HT-29 (cell line): Measurements from ENCODE around the gene ZDHHC8. TPM values are rescaled to one million over a fixed set of nuclear protein-coding genes. Genes with fewer than 3 reads are reported as not detected.

Experiments used
- DNase-seq: peaks from one replicate; pipeline ENCODE4 v3.0.0-alpha.2; 2015; ENCODE audit warnings: low spot score
- total RNA-seq: library from RNA; depleted of rRNA; stranded (reverse); fragments of >200 nt; shearing (Covaris generic); gene quantifications from 2 replicates; pipeline ENCODE4 v1.2.3, GENCODE V29; 2014

The ZDHHC8 gene
- total RNA-seq, 1 experiment from 2014 or later: 62.9 TPM

DNA sequence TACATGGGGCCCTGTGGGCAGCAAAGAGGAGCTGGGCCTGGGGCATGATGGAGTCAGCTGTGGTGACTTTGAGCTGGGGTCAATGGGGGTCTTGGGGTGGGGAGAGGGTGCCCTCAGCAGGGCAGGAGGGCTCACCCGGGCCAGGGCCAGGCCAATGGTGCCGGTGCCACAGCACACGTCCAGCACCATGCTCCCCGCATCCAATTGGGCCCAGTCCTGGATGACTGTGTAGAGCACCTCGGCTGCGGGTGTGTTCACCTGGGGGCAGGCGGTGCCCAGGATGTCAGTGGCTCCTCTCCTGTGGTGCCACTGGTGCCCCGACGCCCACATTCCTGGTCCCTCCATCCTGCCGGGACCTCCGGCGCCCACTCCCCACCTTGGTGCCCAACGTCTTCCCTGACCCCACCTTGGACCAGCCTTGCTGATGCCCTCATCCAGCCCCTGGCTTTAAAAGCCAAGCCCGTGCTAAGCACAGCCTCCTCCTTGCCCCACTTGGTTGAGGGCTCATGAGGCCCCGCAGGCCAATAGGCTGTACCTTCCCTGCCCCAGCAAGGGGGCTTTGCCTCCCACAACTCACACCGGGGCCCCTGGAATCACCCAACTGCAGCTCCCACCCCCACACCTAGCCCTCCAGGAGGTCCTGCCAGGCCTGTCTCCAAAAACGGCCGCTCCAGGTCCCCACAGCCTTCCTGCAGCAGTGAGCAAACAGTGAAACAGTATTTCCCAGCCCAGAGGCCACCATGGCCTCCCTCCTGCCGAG, 17.9 kb upstream of the ZDHHC8 start:
- no peak for DNase-seq

DNA sequence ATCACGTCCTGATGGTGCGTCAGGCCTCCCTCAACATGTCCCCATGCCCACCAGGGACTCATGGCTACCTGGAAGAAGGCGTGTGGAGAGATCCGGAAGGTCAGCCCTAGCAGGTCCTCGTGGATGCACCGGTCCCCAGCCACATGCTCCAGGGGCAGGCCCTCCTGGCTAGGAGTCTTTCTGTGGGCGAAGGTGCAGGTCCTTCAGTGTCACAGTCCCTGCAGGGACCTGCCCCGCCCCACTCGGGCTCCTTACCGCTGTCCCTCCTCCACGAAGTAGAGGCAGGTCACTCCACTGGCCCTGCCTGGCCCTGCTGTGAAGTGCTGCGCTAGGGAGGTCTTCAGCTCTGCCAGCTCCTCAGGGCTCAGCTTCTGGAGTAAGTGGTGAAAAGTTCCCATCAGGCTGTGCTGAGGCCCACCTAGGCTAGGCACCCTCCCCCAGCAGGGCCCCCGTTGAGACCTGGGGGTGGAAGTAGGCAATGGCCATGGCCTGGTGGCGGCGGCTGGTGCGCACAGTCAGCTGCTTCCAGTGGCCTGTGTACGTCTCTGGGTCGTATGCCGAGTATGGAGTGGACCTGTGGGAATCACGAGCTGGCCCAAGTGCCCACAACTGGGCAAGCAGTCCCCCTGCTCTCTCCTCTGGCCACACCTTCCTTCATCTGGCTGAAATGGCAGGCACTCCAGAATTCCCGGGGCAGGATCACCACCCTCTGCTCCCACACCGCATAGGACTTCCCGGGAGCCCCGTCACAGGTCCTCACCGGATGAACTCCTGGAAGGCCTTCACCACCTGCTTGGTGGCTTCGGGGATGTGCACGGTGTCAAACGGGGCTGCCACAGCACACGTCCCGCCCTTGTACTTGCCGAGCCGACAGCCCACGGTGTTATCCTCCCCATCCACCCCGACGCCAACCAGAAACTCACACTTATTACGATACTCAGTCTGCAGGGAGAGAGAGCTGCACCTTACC, 16.8 kb upstream of the ZDHHC8 start:
- no peak for DNase-seq

DNA sequence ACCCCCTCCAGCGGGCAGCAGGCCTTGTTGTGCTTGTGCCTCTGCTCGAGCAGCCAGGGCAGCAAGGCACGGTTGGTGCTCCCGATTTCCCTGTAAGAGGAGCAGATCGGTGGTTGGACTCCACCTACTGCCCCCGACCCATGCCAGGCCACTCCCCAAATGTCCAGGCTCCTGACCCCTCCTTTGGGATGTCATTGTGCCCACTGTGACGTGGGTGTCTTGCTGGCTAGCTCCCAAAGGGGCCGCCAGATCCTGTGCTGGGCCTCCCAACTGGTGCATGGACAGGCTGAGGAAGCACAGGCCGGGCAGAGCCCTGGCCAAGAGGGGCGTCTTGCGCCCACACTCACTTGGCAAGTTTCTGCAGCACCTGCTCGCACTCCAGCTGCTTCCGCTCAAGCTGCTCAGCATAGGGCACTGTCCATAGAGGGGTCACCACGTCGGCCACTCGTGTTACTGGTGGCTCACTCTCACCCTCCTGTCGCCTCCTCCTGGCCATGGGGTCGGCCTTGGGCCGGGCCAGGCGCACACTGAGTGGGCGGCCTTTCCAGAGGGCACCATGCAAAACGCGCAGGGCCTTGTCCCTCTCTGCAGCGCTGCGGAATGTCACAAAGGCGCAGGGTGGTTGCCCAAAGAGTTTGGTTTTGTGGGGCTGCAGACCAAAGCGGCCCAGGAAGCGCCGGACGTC, 15.8 kb upstream of the ZDHHC8 start, which contains the start of gene RANBP1:
Gene RANBP1, plus strand, starts transcription at position 414 of the 685 bp plus-strand sequence. Its CDS starts 81 bp downstream, at position 495.
- DNase-seq: no peak

DNA sequence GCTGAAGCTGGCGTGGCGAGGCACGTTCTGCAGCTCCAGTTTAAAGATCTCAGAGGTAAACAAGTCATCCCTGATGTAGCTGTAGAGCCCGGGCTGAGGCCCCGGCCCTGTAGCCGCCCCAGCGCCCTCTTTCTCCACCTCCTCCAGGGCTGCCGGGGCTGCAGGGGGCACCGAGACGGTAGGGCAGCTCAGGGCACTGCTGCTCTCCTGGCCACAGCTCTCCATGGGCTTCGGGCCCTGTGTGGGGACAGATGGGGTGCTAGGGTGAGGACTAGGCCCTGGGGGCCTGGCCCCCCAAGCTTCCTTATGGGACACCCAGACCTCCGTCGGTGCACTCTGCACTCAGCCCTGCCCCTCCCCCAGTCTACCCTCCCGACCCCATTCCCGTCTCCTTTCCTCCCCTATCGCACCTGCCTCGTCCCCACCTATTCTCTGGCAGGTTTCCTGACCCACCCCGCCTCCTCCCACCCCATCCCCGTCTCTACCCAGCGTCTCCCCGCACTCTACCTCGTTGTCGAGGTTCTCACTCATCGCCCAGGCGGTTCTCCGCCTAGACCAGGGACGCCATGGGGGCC, 15.1 kb upstream of the ZDHHC8 start:
- DNase-seq: no peak

DNA sequence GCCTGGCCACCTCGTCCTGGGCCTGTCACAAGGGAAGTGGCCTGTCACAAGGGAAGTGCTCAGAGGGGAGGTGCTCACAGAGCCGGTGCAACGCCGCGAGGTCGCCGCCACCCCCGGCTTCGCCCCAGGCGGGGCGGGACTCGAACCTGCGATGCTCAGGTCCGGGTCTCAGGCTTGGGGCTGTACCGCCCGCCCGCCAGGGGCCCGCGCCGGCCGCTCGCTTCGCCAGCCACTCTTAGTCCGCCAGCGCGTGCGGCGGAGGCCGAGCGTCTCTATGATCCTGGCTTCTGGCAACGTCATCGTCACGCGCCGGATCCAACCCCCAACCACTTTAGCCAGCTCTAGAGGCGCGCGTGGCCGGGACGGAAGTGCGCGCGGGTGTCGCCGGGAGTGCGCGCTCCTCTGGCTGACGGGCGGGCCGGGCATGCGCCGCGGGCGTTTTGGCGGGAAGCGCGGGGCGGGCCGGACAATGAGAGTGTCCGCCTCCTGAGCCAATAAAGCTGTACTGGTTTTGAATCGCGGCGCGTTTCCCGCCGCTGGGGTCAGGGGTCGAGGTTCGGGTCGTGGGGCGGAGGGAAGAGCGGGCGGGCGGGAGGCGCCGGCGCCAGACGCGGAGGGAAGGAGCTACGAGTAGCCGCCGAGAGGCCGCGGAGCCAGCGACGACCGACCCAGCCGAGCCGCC, 14.5 kb upstream of the ZDHHC8 start, which contains the start of gene TRMT2A:
Gene TRMT2A, minus strand, starts transcription at position 276 of the 682 bp plus-strand sequence. CDS start 320 bp downstream, outside the sequence.
- DNase-seq: peak; percentile 100

DNA sequence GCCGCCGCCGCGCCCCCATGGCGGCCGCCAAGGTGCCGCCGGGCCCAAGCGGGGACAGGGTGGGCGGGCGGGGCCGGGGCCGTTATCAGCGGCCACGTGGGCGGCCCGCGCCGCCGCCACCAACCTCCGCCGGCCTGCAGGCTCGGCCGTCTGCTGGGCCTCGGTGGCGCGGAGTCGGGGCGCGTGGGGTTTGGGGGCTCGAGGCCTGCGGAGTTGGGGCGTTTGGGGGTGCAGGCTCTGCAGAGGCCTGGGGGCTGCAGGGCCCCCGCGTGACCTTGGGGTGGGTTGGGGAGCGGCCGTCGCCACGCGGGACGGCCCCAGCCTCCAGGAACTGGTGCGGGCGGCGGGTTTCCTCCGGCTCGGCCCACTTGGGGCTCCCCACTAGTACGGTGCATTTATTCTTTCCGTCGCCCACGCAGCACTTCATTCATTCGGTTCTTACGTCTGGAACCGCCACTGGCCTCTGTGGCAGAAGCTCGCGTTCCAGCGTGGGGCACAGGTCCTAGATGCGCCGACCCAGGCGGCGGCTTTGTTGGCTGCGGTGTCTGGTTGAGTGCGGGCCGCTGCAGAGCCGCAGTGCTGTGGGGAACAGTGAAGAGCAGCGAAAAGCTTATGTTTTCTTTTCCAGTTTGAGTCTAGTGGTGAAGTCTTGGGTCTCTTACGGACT, 13.8 kb upstream of the ZDHHC8 start:
- peak; percentile 73 for DNase-seq

DNA sequence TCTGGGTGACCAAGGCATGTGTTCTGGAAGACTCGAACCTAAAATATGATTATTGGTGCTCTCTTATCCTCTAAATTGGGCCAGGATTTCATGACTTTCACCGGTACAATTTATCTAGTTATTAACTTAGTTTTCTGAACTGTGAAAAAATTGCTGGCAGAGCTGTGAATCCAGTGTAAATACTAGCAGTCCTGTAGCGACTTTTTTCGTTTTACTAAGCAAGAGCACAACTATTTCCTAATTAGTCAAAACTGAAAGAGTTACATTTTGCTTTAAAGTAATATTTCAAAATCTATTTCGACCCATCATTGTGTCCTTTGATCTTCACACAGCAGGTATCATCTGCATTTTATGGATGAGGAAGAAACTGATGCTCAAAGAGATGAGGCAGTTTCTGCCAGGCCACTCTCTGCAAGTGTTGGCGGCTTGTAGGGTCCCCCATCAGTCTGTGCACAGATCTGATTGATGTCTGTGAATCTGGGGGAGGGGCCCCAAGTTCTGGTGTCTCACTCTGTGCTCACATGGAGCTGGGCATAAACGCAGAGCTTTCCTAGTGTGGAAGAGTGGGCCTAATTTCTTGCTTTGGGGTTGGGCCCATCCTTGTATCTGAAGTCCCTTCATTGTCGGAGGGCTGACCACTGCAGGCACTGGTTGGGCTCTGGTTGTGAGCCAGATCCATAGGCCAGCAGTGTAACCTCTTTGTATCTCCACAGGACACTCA, 13.1 kb upstream of the ZDHHC8 start:
- peak; percentile 31 for DNase-seq

DNA sequence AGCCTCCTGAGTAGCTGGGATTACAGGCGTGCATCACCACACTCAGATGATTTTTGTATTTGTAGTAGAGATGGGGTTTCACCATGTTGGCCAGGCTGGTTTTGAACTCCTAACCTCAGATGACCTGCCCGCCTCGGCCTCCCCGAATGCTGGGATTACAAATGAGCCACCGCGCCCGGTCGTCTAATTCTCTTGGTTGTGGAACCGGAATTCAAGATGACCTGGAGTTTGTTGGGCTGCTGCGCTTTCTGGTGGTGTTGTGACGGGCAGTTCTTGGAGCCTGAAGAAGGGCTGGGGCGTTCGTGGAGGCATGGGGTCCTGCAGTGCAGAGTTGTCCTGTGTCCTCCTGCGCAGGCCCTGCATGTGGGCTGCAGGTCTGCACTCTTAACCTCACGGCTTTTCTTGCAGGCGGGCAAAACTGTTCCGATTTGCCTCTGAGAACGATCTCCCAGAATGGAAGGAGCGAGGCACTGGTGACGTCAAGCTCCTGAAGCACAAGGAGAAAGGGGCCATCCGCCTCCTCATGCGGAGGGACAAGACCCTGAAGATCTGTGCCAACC, 9.7 kb upstream of the ZDHHC8 start:
- DNase-seq: no peak

DNA sequence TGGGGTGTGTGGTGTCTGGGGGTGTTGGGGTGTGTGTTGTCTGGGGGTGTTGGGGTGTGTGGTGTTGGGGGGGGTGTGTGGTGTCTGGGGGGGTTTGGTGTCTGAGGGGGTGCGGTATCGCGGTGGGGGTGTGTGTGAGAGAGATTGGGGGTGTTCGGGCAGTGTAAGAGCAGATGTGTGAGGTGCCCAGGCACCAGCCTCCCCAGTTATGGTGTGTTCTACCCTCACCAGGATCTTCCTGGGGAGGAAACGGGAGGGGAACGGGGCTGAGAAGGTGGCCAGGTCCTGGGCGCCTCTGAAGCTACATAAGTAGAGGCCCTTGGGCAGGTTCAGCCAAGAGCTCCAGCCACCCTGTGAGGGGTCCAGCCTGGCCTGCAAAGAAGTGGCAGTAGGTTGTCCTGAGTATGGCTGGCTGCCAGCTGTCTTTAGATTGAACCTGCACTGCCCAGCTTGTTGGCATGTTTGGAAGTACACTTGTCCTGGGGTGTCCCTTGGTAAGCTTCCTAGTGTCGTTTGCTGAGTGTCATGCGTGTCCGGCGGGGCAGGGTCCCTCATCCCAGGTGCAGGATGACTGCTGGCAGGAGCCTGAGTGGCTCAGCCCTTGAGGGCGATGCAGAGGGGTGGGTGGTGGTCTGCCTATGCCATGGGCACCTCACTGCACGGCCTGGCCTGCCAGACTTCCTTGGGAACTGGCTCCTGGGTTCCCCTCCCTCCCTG, 8.1 kb upstream of the ZDHHC8 start:
- DNase-seq: no peak

DNA sequence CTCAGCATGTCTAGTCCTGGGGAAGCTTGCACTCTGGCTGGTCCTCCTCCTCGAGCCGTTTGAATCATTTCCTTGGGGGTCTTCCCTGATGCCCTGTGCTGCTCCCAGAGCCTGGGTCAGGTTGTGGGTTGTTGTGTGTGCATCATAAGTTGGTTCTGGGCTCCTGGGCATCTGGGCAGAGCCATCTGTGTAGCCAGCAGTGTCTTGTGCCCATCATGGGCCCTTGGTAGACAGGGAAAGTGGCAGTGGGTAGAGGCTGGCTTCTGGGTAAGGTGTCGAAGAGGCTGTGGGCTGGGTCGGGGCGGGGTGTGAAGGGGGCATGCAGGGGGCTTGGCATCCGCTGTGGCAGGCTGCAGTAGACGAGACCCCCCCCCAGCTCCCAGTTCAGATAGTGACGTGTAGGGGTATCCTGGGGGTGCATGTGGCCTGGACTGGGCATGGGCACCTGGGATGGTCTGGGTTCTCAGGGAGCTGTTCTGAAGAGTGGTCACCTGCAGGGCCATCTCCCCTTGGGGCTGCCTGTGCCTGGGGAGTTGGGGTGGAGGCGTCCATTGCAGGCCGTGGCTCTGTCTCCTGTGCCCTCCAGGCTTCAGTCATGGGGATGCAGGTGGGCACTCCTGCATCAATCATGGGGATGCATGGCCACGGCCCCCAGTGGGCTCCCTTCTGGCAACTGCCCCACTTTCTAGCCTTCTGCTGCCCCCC, 7.4 kb upstream of the ZDHHC8 start:
- no peak for DNase-seq

DNA sequence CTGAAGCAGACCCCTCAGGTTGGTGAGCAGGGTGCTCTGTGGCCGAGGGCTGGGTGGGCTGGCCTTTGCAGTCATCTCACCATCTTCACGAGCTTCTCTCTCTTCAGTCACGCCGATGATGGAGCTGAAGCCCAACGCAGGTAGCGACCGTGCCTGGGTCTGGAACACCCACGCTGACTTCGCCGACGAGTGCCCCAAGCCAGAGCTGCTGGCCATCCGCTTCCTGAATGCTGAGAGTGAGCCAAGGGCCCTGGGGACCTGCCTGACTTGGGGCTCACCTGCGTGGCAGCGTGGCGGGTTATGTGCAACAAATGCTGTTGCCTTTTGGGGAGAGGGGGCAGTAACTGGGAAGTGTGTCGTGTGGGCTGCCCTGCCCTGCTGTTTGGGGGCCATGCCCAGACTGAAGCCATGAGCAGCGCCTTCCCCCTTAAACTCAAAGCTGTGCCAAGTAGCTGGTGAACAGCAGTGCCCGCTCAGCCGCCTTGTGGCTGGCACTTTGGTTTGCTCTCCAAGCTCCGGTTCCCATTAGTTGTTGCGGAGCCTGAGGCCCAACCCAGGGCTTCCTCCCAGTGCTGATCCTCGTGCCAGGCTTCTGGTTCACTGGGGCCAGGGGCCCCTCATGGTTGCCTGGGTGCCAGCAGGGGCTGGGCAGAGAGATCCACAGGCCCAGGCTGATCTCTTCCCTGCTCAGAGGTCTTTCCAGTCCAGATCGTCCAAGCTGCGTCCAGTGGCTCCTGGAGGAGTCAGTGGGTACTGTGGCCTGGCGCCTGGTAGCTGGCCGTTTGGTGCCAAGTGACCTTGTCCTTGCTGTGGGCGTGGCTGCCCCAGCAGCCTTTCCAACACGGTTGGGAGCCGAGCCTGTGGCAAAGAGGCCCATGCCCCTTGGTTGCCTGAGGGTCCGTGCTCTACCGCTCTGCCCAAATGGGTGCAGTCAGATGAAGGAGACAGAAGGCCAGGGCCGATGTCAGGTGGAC, 6.1 kb upstream of the ZDHHC8 start:
- DNase-seq: no peak

DNA sequence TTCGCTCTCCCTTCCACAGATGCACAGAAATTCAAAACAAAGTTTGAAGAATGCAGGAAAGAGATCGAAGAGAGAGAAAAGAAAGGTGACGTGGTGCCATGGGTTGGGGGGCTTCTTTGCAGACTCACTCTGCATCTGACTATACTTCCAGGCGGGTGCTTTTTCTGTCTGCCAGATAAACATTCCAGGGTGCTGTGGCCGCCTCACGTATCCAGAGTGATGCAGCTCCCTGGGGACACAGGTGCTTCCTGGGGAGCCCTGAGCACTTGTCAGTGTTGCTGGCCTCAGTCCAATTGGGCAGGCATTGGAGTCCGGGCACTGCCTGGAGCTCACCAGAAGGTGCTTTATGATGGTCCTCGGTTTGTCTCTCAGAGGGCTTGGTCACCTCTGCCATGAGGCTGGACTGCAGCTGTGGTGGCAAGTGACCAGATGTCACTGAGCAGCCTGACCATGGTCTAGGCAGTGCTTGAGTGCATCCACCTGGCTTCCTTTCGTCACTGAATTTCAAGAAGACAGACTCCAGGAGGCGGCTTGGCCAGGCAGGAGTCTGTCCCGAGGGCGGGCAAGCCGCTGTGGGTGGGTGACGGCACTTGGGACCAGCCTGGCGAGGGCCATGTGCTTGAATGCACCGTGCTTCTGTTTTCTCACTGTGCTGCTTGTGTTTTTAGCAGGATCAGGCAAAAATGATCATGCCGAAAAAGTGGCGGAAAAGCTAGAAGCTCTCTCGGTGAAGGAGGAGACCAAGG, 5.1 kb upstream of the ZDHHC8 start:
- DNase-seq: no peak

DNA sequence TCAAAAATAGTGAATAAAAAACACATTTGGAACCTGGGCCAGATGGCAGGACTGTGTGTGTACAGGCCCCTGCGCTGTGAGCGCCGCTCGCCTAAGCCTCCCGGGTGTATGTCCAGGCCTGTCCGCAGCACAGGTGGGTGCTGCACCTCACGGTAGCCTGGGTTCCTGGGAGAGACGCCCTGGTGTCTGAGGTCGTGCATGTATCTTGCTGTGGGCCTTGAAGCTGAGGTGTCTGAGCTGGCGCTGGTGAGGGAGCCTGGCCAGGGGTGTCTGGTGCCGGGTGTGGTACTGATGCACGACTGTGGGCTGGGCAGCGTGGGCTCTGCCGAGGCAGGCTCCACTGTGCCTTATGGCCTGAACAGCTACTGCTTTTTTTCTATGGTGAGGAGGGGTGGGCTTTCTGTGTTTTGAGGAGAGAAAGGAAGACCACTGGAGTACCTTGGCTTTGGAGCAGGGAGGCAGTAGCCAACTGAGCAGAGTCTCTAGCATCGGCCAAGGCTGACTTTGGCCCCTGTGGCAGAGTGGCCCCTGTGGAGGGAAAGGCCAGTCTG, 4.2 kb upstream of the ZDHHC8 start:
- DNase-seq: no peak

DNA sequence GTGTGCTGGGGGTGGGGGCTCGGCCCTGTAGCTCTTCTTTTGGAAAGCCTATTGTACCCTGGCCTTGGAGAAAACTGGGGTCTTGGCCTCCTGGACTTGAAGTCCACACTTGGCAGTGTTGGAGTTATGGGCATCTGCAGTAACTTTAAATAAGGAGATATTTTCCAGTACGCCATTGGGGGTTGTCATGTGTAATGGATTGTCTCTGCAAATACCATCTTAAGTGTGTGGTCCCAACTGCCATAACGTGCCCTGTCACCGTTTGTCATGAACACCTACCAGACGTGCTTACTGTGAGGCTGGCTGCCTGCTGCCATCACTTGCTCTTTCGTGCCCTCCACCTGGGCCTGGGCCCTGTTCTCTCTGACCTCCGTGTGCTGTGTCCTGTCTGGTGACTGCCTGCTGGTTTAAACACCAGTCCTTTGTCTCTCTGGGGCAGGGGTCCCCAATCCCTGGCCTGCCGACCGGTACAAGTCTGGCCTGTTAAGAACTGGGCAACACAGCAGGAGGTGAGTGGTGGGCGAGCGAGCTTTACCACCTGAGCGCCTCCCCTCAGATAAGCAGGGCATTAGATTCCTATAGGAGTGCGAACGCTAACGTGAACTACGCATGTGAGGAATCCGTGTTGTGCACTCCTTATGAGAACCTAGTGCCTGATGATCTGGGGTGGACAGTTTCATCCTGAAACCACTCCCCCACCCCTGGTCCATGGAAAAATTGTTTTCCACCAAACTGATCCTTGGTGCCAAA, 3.6 kb upstream of the ZDHHC8 start:
- DNase-seq: peak; percentile 34

DNA sequence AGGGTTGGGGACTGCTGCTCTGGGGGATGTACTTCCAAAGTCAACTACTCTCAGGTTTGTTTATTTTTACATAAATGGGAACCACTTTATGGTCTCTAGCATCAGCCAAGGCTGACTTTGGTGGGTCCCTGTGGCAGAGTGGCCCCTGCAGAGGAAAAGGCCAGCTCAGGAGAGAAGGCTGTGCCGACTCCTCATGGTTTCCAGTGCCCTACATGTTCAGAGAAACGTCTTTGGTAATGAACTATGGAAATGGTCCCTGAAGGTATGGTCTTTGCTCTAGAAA, 3.0 kb upstream of the ZDHHC8 start:
- DNase-seq: peak; percentile 42
